ENCODE measurements around the gene TMEM132D.
A peak's percentile ranks its signal among the peaks of the same experiment; 100 is the strongest.

TMEM132D gene

DNA sequence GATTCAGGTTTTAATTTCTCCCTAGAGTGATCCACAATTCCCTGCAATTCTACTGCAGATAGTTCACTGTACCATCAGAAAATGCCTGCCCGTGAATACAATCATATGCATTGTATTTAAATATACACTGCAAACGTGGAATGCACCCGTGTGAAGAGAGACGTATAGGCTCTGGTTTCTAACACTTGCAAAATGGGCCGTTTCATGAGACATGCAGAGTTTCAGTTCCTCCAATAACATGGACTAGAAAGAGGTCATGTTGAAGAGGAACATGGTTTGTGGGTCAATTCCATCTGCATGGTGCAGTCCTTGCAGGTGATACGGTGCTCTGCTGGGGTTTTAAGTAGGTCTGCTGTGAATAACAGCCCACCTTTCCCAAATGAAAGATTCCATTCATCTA lies 373.3 kb downstream of the TMEM132D start:
- no peak for DNase-seq

DNA sequence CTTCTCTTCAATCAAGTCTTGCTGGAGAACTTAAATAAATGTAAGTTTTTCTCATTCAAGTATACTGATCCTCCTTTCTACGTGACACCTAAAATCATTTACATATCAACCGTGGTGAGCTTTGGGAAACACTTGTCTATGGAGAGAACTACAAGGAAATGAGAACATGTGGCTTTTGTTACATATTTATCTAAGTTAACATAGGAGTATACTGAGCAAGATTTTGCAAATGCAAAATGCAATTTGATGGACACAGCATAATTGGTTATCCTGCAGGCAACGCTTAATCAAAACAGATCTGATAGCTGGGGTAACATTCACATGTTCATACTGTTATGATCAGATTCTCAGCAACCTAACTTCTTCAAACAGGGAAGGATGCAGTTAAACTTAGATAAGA lies 376.3 kb downstream of the TMEM132D start:
- no peak for DNase-seq

DNA sequence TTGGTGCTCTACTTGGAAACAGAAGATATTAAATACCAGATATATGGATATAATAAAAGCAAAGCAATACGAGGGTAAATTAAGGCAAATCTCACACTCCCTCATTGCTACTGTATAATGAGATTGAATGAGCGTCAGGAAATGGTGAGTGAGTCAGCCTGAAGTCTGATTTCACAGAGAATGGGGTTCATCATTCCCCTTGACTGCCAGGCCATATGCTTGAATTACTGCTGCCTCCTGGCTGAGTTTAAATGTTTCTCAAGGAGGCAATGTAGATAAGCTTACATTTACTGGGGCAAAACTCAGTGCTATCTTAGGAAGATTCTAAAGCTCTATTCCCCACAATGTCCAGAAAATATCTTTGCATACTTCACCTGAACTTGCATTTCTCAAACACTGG lies 380.2 kb downstream of the TMEM132D start:
- no peak for DNase-seq

DNA sequence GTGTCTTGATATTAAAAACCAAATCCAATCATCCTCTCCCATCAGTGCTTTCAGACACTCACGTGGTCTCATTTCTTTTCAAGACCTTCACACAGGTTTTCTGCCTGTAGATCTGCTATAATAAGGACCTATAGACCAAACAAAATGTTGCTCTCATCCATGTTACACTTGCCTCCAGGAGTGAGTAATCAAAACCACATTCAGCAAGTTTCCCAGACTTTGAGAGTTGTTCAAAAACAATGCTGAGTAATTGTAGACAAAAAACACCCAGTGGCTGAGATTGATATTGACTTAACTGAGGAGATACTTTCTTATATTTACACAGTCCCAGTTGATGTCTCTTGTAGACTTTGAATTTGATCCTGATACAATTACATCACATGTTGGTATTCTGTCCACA lies 383.1 kb downstream of the TMEM132D start:
- peak; percentile 37 for DNase-seq

DNA sequence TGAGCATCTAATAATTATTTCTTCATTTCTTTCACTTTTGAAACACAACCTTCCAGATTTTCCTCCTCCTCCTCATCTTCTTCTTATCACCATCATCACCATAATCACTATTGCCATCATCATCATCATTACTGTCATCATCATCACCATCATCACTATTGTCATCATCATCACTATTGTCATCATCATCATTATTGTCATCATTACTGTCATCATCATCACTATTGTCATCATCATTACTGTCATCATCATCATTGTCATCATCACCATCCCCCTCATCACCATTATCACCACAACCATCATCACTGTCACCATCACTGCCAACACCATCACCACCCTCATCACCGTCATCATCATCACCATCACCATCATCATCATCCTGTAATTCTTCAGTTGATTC lies 400.0 kb downstream of the TMEM132D start:
- no peak for DNase-seq

DNA sequence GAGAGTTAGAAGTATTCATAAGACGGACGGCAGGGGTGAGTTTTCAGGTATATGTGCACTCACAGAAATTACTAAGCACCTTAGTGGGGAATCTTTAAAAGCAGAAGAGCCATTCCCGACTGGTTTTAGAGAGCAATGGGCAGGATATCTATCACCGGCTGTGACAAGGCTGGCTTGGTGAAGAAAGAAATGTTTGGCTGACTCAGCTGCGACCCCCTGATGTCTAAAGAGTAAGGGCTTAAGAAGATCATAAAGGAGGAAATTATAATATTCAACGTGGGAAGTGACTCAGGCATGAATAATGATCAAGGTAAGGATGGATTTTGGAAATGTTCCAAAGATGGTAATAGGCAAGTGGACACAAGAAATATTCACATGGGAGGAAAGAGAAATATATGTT lies 407.6 kb downstream of the TMEM132D start:
- DNase-seq, result no peak

DNA sequence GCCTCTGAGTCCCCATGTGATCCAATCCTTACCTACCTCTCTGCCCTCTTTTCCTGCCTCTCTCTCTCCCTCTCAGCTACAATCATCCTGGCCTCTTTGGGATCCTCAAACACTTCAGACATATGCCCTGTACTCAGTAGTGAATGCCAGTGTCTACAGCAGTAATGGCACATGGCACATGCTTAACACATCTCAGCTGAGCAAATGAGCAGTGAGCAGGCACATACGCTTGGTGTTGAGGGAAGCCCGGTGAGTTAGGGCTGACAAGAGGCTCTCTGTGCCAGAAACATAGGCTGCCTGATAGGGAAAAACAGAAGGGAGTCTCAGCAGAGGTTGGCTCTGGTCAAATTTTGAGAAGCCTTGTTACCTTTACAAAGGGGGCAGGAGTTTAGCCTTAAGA lies 409.1 kb downstream of the TMEM132D start:
- peak; percentile 91 for DNase-seq

DNA sequence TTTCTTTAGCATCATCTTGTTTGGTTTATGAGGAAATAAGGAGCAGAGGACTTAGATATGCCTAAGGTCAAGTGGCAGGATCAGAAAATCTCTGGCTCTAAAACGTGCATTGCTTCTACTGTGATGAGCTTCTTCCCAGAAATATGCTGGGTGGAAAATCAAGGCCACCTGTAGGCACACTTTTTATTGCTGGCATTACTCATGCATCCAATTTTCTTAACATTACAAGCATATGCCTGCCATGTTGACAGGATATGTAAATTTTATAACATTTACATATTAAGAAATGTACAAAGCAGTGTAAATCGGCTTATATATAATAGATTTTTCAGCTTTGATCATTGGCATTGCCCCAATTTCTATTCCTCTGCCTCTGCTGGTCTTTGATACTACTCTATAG lies 409.6 kb downstream of the TMEM132D start:
- DNase-seq, result no peak

DNA sequence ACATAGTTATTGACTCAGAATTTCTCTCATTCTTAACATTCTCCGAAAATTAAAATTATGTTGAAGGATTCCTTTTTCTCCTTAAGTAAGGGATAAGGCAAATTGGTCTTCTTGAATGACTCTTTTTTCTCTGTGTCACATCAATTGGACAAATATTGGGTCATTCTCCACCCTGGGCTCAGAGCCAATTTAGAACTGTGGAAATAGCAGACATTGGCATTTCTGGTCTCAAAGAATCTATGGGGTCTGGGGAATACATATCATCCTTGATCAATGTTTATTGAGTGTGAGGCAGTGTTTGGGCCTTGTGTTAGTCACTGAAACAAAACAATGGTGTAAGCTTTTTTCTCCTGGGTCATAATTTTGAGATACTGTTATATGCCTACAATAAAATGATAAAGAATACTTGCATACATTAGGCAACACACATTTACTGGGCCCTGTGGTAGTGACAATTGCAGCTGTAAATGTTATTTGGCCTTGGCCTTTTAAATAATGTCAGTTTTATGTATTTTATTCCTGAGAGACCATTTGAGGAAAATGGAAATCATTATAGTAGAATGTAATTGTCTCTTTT lies 414.6 kb downstream of the TMEM132D start:
- DNase-seq, result no peak

DNA sequence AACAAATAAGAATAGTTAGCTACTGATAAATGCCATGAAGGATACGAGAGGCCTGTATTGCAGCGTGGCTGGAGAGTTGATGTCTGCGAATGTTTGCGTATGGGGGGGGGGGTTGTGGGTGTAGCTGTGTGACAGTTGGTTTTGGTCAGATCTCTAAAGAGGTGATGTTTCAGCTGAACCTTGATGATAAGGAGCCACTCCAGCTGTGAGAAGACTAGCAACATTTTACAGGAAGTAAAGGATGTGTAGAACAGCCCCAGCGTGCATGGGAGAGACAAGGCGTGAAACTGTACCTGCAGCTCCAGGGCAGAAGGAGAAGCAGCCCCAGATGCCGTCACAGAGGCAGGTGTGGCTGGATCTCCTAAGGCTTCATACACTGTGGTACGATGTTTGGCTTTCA lies 416.9 kb downstream of the TMEM132D start:
- peak; percentile 73 for DNase-seq

DNA sequence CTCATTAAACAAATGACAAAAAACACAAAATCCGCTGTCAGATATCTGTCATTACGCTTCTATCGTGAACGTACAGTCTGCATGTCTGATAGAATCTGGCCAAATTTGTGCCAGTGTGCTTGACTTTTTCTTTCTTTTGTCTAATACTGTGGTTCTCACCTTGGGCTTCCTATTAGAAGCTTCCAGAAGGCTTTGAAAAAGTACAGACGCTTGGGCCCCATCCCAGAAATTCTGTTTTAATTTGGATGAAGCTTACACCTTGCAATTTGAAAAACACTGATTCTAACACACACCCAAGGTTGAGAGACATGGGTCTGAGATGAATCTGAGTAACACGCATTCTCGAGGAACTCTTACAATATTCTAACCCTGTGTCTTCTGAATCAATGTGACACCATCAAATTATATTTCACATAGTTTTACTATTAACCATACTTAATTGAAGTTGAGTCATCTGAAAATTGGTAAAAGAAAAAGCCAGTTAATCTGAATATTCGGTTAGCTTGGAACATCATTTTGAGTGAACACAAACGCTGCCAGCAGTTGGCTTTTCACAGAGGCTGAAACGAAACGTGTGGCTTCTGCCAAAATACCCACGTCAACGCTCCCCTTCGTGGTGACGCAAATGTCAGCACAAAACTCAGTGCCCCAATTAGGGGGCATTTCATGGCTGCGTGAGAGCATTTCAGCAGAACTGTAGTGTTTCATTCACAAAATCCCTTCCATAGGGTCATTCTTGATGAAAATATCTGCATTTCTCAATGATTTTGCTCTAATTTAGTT lies 420.5 kb downstream of the TMEM132D start:
- no peak for DNase-seq

DNA sequence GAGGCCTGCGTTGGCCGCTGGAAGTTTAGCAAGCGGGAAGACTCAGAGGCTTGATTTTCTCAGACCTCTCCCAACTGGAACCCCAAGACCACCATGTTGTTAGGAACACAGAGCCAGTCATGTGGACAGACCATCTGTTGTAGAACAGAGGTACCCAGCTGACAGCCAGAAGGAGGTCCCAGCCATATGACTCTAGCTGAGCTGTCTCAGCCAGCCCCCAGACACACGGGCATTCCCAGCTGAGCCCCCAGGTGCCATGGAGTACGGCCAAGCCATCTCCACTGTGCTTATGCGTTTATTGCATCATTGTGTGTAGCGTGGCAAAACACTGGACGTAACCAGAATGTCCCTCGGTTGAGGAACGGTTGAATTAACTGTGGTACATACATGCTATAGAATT lies 421.9 kb downstream of the TMEM132D start:
- no peak for DNase-seq

DNA sequence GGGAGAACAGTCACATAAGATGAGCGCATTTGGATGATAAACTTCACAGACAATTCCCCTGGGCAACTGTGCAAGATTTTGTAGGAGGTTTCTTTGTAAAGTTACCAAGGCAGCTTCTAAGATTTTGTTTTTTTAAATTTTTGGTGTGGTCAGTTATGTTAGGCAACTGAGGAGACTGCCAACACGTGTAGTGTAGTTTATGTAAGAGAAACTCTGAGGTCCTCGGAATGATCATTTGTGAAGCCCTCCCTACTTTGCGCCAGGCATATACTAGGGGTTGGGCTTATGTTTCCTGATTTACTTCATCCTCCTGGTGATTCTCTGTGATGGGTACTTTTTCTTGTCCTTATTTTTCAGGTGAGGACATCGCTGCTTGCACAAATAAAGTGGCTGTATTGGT lies 433.6 kb downstream of the TMEM132D start:
- DNase-seq, result no peak

DNA sequence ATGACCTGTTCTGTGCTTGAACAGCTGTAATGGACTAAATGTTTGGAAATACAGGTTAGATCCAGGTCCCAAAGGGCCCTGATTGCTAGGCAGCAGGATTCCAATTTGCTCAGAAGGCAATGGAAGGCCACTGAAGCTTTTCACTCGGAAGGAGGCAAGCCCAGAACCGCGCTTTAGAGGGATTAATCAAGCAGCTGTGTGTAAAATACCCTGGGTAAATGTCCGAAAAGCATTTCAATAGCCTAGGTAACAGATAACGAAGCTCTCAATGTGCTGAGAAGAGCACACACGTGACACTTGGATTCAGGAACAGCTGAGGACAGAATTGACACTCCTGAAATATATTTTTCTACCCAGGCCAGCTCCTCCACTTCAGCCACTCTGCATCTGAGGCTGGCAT lies 436.1 kb downstream of the TMEM132D start:
- peak; percentile 23 for DNase-seq

DNA sequence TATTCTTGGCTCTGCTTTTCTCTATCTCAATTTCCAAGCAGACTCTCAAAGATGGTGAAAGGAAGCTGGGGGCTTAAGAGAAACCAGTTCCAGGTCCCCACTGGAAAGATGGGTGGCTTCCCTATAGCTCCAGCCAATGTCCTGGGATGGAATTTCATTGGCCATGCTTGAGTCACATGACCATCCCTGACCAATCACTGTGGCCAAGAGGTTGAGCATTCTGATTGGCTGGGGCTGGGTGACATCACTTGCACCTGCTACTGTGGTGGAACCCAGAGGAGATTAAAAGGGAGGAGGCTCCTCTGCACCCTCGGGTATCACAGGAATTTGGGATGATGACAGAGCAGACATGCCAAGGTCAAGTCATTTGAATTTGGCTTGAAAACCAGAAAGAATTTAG lies 436.5 kb downstream of the TMEM132D start:
- no peak for DNase-seq

DNA sequence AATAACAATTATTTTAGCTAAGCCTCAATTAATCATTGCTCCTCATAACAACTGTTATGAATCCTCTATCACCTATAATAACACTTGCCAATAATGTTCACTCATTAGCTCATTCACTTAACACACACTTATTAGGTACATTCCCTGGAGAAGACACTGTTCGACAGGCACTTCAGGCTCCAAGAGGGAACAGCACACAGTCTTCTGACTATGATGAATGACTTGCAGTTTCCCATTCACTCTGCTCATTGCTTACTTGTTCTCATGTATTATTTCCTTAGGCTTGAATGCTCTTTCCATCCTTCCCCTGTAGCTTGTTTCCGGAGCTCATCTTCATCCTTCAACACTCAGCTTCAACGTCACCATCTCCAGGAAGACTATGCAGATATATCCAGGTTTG lies 437.3 kb downstream of the TMEM132D start:
- peak; percentile 33 for DNase-seq

DNA sequence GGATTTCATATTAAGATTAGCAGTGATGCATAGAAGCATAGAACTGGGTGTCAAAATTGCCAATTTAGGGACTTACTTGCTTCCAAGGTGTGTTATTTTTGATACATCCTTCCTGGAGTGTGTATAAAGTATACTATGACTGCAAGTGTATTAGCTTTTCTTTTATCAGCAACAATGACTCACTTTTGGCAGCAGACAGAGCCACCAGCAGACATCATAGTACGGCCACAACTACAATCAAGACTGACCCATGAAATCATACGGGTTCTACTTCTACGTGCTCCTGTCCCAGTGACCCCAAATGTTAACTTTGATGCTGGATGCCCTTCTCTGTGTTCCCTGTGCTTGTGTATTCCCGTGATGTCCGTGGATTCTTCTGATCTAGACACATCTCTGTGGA lies 443.9 kb downstream of the TMEM132D start:
- no peak for DNase-seq

DNA sequence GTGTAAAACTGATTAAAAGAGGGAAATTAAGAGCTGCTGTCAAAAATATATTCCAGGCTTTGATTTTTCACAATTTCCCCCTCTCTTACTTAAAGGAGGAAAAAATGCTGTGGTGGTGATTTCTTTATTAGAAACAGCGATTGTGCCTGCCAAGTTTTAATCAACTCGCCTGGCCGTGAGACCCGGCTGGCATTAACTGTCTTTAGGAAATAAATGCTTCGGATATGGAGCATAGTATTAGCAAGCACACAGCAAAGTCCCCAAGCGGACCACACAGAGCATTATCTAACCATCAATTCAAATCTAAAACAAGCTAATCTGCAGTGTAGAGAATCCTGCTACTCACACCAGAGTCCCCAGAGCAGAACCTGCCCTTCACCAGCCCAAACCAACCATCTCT lies 457.1 kb downstream of the TMEM132D start:
- no peak for DNase-seq

DNA sequence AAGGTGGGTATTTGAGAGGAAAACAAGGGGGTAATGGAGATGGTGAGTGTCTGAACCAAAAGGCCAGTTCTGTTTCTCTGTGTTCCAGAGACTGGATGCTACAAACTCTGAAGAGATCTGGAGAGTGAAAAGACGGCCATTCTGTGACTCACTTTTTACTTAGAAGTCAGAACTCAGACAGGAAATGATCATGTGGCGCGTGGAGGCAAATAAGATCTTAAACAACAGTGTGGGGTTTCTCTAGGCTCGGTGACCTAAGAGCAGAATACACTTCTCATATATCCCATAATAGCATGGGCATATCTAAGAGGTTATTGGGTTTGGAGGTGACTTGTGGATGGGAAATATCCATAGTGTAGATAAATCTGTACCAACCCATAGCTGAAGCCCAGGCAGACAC lies 463.5 kb downstream of the TMEM132D start:
- DNase-seq, result no peak

DNA sequence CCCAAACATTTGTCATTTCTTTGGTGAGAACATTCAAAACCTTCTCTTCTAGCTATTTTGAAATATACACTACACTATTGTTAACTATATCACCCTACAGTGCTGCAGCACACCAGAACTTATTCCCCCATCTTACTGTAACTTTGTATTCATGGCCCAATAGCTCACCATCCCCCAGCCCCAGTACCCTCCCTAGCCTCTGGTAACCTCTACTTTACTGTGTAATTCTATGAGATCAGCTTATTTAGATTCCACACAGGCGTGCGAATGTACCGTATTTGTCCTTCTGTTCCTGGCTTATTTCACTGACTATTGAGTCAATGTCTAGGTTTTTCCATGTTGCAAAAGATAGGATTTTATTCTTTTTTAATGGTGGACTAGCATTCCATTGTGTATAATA lies 469.0 kb downstream of the TMEM132D start:
- no peak for DNase-seq

DNA sequence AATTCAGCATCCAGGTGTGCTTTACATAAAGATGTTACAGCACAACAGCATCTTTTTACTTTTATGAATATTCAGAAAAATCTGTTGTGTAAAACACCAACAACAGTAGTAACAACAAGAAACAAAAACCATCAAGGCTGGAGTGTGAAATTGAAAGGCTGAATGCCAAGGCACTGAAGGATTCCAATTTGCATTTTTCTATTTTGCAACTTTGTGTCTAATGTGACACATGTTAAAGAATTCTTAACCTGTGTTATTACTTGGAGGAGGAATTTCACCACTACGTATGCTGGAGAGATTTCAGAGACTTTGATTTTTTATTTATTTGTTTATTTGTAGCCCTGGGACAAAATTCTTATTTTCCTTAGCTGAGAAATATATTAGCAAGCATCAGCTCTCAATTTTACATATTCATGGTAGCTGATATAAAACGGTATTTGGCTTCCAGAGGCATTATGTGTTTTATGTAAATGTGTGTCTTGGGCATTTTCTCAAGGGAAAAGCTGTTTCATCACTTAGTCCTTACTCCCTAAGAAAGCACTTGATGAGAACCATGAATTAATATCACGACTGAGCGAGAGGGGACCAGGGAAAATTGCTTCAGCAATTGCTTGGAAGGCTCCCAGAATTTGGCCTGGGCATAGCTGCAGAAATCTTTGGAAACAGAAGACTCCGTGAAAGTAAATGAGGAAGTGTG lies 475.4 kb downstream of the TMEM132D start:
- no peak for DNase-seq

DNA sequence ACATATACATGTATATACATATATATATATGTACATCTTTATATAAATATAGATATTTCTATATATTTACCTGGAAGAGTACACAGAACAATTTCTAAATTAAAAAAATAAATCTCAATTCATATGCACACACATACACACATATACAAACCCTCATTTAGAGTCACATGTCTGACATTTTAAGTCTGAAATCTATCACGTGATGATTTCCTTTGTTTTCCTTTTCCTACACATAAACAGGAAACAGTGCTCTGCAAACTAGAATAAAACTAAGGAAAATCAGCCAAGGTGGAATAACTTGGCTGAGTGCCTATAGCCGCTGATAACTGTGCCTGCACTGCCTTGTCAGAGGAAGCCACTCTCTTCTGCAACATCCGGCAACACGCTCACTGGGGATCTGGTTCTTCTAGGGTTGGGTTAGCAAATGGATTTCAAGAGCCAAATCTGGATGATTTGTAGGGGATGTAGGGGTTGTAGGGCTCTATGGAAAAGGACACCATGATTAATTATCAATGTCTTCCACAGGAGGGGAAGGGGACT lies 480.7 kb downstream of the TMEM132D start:
- no peak for DNase-seq

DNA sequence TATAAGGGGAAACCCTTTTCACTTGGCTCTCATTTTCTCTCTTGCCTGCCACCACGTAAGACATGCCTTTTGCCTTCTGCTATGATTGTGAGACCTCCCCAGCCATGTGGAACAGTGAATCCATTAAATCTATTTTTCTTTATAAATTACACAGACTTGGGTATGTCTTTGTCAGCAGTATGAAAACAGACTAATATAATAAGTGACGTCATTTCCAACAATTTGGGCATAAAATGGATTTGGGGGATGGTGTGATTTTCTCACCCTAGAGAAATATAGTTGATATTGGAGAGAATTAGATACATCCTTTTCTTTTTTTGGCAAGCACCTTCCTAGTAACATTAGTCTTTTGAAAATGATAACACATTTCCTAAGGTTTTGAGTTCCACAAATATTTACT lies 490.5 kb downstream of the TMEM132D start:
- DNase-seq, result no peak

DNA sequence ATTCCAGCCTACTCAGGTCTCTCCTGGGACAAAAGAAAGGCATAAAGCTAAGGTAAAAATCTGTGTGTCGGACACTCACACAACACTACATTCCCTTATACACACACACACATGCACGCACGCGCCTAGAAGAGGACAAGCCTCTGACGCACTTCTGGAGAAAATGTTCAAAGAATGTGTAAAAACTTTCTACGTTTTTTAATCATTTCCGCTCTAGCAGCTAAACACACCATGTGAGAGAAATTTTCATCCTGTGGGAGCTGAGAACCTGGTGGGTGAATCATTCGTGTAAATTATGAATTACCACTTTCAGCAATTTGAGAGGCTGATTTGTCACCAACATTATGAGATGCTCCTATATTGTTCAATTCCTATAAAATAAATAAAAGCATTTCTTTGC lies 494.5 kb downstream of the TMEM132D start:
- no peak for DNase-seq
